Subcutaneous adipose tissue (tissue), 4 donors: ENCODE measurements around the gene PCBP3. TPM values are rescaled to one million over a fixed set of nuclear protein-coding genes. Genes with fewer than 3 reads are reported as not detected.

Source experiments
- CTCF ChIP-seq: fragments of 450-650 bp; IDR thresholded peaks from one replicate; pipeline ENCODE4 v1.5.1; 2016; ENCODE audit warnings: low read depth, mild to moderate bottlenecking, control low read depth, antibody characterized with exemption, moderate library complexity
- total RNA-seq, 4 donors: library from RNA; depleted of rRNA; stranded (reverse); fragments of >200 nt; gene quantifications; one replicate each; pipeline ENCODE4 v1.1.0, GENCODE V29; 2016

The PCBP3 gene
- total RNA-seq, 4 donors from 2014 or later = 3.4 to 11.0 (median 5.7) TPM

GRCh38 chr21:45636951-45637646 is 6.4 kb upstream of the PCBP3 start:
- no peak for TF ChIP-seq CTCF

- no peak for TF ChIP-seq CTCF
Measured at GRCh38 chr21:45637883-45638282, 5.6 kb upstream of the PCBP3 start.

GRCh38 chr21:45638707-45639106 is 4.8 kb upstream of the PCBP3 start:
- TF ChIP-seq CTCF = no peak

GRCh38 chr21:45639206-45640000 is 4.1 kb upstream of the PCBP3 start:
- TF ChIP-seq CTCF = no peak

- TF ChIP-seq CTCF = no peak
Measured at GRCh38 chr21:45640001-45640887, 3.3 kb upstream of the PCBP3 start.

- no peak for TF ChIP-seq CTCF
Measured at GRCh38 chr21:45640888-45641479, 2.5 kb upstream of the PCBP3 start.
